T-helper 2 cell treated with Interferon-gamma antibody and Interleukin-4, amounts not matched to agents 100 ng/mL and 5 ng/mL, for 36 hours (primary cell): ENCODE results near the gene HES3. TPM values are rescaled to one million over a fixed set of nuclear protein-coding genes. Genes with fewer than 3 reads are reported as not detected.

ENCODE experiments used
- intact Hi-C: fragments of 100-400 bp; cut with micrococcal nuclease; formaldehyde crosslinking; loops from one replicate; pipeline ENCODE4 v1.15.1; 2023
- total RNA-seq: library from RNA; stranded (reverse); gene quantifications from 2 replicates; pipeline ENCODE4 v1.2.3, GENCODE V29; 2022

HES3 gene
- not detected in 2 replicates for total RNA-seq

- intact Hi-C loops: loop anchor here (2.0 to 10.0 kb wide), 3 partner anchors 17 to 361 kb away; partner anchors contain the start of genes GPR153 and KLHL21
Observed at GRCh38 chr1:6243993-6244392, at the start of gene HES3. TSS of gene HES3 (plus strand) at chr1:6244179. CDS start at chr1:6244366, 187 bp downstream.

GRCh38 chr1:6197746-6198427, 46.1 kb upstream of the HES3 start:
- intact Hi-C loops: loop anchor here (2.0 kb wide), 3 partner anchors 161 to 205 kb away; partner anchors contain the start of gene NPHP4

GRCh38 chr1:6198646-6199297, 45.2 kb upstream of the HES3 start:
- intact Hi-C loops: loop anchor here (1.0 to 2.0 kb wide), 4 partner anchors 37 to 206 kb away; partner anchors contain the start of genes ICMT and NPHP4

- intact Hi-C loops: loop anchor here (1.0 to 10.0 kb wide), 5 partner anchors 36 to 415 kb away; partner anchors contain the start of genes ICMT, NPHP4 and PHF13
Observed at GRCh38 chr1:6199298-6200187, 44.4 kb upstream of the HES3 start, which contains the start of gene RPL22. TSS of gene RPL22 (minus strand) at chr1:6199595. CDS start at chr1:6199573, 22 bp downstream.

GRCh38 chr1:6200188-6200809, 43.7 kb upstream of the HES3 start:
- intact Hi-C loops: loop anchor here (10.0 kb wide), 1 partner anchor 415 kb away; the partner anchor contains the start of gene PHF13

- intact Hi-C loops: loop anchor here (10.0 kb wide), 1 partner anchor 413 kb away; the partner anchor contains the start of gene PHF13
Observed at GRCh38 chr1:6202256-6202655, 41.7 kb upstream of the HES3 start.

GRCh38 chr1:6205849-6206519, 38.0 kb upstream of the HES3 start, which contains the start of gene RNF207:
TSS of gene RNF207 (plus strand) at chr1:6206119. CDS start at chr1:6206536, 417 bp downstream.
- intact Hi-C loops: loop anchor here (1.0 to 10.0 kb wide), 2 partner anchors 29 to 409 kb away; partner anchors contain the start of genes ICMT and PHF13

- intact Hi-C loops: loop anchor here (1.0 to 10.0 kb wide), 2 partner anchors 29 to 408 kb away; partner anchors contain the start of genes ICMT and PHF13
Observed at GRCh38 chr1:6206520-6206855, 37.5 kb upstream of the HES3 start.

GRCh38 chr1:6207075-6207885, 36.7 kb upstream of the HES3 start:
- intact Hi-C loops: loop anchor here (10.0 kb wide), 1 partner anchor 408 kb away; the partner anchor contains the start of gene PHF13

GRCh38 chr1:6207921-6208320, 36.1 kb upstream of the HES3 start:
- intact Hi-C loops: loop anchor here (10.0 kb wide), 1 partner anchor 407 kb away; the partner anchor contains the start of gene PHF13

- intact Hi-C loops: loop anchor here (10.0 kb wide), 1 partner anchor 406 kb away; the partner anchor contains the start of gene PHF13
Observed at GRCh38 chr1:6208723-6209660, 35.0 kb upstream of the HES3 start.

GRCh38 chr1:6209661-6210580, 34.1 kb upstream of the HES3 start:
- intact Hi-C loops: loop anchor here (10.0 kb wide), 1 partner anchor 405 kb away; the partner anchor contains the start of gene PHF13

- intact Hi-C loops: no loop called here
Observed at GRCh38 chr1:6210591-6211355, 33.2 kb upstream of the HES3 start.

- intact Hi-C loops: no loop called here
Observed at GRCh38 chr1:6211731-6212130, 32.2 kb upstream of the HES3 start.

GRCh38 chr1:6212193-6212959, 31.6 kb upstream of the HES3 start:
- intact Hi-C loops: no loop called here
